GM12891 (cell line): Measurements from ENCODE around the gene HYAL2.

Experiments used
- POLR2A ChIP-seq: IDR thresholded peaks from 2 replicates; pipeline ENCODE4 v1.6.1; 2011; ENCODE audit warnings: low read depth, low read length, control low read depth
- POLR2AphosphoS5 ChIP-seq: IDR thresholded peaks from 2 replicates; pipeline ENCODE4 v1.6.1; 2011; ENCODE audit warnings: low read depth, low read length, control low read depth
- SPI1 ChIP-seq: IDR thresholded peaks from 2 replicates; pipeline ENCODE4 v1.6.1; 2011; ENCODE audit warnings: low read depth, low read length, control low read depth
- TAF1 ChIP-seq: IDR thresholded peaks from 2 replicates; pipeline ENCODE4 v1.6.1; 2011; ENCODE audit warnings: low read depth, low read length, control low read depth

- TF ChIP-seq POLR2A: no peak
- TF ChIP-seq SPI1: no peak
- TF ChIP-seq POLR2AphosphoS5: no peak
- TF ChIP-seq TAF1: no peak
Observed at GRCh38 chr3:50345008-50345407, 22.5 kb upstream of the HYAL2 start.
